ENCODE results near the gene MPZL3.

GRCh38 chr11:118276422-118276821 is 24.3 kb upstream of the MPZL3 start:
- TF ChIP-seq POLR2AphosphoS5 (IDR thresholded peaks at IDR 0.05) = no peak
- TF ChIP-seq CTCF (IDR thresholded peaks at IDR 0.05) = no peak
- no peak for TF ChIP-seq POLR2A (IDR thresholded peaks at IDR 0.05)
- no peak for TF ChIP-seq EP300 (IDR thresholded peaks at IDR 0.05)

All from upper lobe of left lung (tissue), 4 donors.